Measurements from ENCODE around the gene CYTIP.

GRCh38 chr2:157421331-157421944, 22.5 kb downstream of the CYTIP start:
- TF ChIP-seq, protein P1, sequence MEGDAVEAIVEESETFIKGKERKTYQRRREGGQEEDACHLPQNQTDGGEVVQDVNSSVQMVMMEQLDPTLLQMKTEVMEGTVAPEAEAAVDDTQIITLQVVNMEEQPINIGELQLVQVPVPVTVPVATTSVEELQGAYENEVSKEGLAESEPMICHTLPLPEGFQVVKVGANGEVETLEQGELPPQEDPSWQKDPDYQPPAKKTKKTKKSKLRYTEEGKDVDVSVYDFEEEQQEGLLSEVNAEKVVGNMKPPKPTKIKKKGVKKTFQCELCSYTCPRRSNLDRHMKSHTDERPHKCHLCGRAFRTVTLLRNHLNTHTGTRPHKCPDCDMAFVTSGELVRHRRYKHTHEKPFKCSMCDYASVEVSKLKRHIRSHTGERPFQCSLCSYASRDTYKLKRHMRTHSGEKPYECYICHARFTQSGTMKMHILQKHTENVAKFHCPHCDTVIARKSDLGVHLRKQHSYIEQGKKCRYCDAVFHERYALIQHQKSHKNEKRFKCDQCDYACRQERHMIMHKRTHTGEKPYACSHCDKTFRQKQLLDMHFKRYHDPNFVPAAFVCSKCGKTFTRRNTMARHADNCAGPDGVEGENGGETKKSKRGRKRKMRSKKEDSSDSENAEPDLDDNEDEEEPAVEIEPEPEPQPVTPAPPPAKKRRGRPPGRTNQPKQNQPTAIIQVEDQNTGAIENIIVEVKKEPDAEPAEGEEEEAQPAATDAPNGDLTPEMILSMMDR (IDR thresholded peaks at IDR 0.05): no peak
- no peak for TF ChIP-seq ELF4 (CRISPR knock-in tag; IDR thresholded peaks at IDR 0.05; ENCODE audit: low read depth)
- TF ChIP-seq SP1 (CRISPR knock-in tag; conservative IDR thresholded peaks at IDR 0.05): no peak
- TF ChIP-seq, protein P2, sequence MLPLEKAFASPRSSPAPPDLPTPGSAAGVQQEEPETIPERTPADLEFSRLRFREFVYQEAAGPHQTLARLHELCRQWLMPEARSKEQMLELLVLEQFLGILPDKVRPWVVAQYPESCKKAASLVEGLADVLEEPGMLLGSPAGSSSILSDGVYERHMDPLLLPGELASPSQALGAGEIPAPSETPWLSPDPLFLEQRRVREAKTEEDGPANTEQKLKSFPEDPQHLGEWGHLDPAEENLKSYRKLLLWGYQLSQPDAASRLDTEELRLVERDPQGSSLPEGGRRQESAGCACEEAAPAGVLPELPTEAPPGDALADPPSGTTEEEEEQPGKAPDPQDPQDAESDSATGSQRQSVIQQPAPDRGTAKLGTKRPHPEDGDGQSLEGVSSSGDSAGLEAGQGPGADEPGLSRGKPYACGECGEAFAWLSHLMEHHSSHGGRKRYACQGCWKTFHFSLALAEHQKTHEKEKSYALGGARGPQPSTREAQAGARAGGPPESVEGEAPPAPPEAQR (CRISPR knock-in tag; IDR thresholded peaks at IDR 0.05): no peak
- no peak for TF ChIP-seq E2F1 (CRISPR knock-in tag; IDR thresholded peaks at IDR 0.05)
- TF ChIP-seq JUN (CRISPR knock-in tag; IDR thresholded peaks at IDR 0.05): no peak
- TF ChIP-seq ESRRA (CRISPR knock-in tag; IDR thresholded peaks at IDR 0.05; ENCODE audit: borderline replicate concordance): no peak
- no peak for TF ChIP-seq ZNF138 (CRISPR knock-in tag; conservative IDR thresholded peaks at IDR 0.05)
- TF ChIP-seq TEAD4 (CRISPR knock-in tag; IDR thresholded peaks at IDR 0.05): no peak
- no peak for TF ChIP-seq CREM (CRISPR knock-in tag; IDR thresholded peaks at IDR 0.05)
- TF ChIP-seq, protein P3, sequence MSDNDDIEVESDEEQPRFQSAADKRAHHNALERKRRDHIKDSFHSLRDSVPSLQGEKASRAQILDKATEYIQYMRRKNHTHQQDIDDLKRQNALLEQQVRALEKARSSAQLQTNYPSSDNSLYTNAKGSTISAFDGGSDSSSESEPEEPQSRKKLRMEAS (CRISPR knock-in tag; IDR thresholded peaks at IDR 0.05): no peak
- TF ChIP-seq MLX (CRISPR knock-in tag; IDR thresholded peaks at IDR 0.05): no peak
- TF ChIP-seq, protein P4, sequence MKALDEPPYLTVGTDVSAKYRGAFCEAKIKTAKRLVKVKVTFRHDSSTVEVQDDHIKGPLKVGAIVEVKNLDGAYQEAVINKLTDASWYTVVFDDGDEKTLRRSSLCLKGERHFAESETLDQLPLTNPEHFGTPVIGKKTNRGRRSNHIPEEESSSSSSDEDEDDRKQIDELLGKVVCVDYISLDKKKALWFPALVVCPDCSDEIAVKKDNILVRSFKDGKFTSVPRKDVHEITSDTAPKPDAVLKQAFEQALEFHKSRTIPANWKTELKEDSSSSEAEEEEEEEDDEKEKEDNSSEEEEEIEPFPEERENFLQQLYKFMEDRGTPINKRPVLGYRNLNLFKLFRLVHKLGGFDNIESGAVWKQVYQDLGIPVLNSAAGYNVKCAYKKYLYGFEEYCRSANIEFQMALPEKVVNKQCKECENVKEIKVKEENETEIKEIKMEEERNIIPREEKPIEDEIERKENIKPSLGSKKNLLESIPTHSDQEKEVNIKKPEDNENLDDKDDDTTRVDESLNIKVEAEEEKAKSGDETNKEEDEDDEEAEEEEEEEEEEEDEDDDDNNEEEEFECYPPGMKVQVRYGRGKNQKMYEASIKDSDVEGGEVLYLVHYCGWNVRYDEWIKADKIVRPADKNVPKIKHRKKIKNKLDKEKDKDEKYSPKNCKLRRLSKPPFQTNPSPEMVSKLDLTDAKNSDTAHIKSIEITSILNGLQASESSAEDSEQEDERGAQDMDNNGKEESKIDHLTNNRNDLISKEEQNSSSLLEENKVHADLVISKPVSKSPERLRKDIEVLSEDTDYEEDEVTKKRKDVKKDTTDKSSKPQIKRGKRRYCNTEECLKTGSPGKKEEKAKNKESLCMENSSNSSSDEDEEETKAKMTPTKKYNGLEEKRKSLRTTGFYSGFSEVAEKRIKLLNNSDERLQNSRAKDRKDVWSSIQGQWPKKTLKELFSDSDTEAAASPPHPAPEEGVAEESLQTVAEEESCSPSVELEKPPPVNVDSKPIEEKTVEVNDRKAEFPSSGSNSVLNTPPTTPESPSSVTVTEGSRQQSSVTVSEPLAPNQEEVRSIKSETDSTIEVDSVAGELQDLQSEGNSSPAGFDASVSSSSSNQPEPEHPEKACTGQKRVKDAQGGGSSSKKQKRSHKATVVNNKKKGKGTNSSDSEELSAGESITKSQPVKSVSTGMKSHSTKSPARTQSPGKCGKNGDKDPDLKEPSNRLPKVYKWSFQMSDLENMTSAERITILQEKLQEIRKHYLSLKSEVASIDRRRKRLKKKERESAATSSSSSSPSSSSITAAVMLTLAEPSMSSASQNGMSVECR (CRISPR knock-in tag; IDR thresholded peaks at IDR 0.05; ENCODE audit: borderline replicate concordance): no peak
